ENCODE data around the gene HEATR5A.
A peak's percentile ranks its signal among the peaks of the same experiment; 100 is the strongest.

GRCh38 chr14:31326111-31326510 lies 94.2 kb downstream of the HEATR5A start:
- TF ChIP-seq CTCF (IDR thresholded peaks at IDR 0.05 in 2 of 3, conservative IDR thresholded peaks at IDR 0.05 in 1 of 3; ENCODE audit: control insufficient read depth in 2 of 3, extremely low read depth in 1 of 3, insufficient read depth in 1 of 3, low read depth in 3 of 3, low read length in 3 of 3) (peak in 2 of 3 experiments; percentile 5 to 42; a peak in 1 of 6 replicates), CHD2 (IDR thresholded peaks at IDR 0.05; ENCODE audit: borderline replicate concordance, low read depth, low read length) (no peak), BCL3 (IDR thresholded peaks at IDR 0.05; ENCODE audit: borderline replicate concordance, insufficient read depth, low read depth, low read length, poor library complexity, severe bottlenecking) (no peak), SIN3A (IDR thresholded peaks at IDR 0.05; ENCODE audit: low read depth, low read length) (no peak), CBX5 (IDR thresholded peaks at IDR 0.05; ENCODE audit: low read depth) (no peak), CBFB (IDR thresholded peaks at IDR 0.05; ENCODE audit: low read depth) (no peak), CREM (IDR thresholded peaks at IDR 0.05; ENCODE audit: low read depth) (no peak), IRF5 (IDR thresholded peaks at IDR 0.05; ENCODE audit: borderline replicate concordance) (no peak), BCLAF1 (IDR thresholded peaks at IDR 0.05) (no peak), SMAD1 (IDR thresholded peaks at IDR 0.05; ENCODE audit: low read depth, partially characterized antibody) (no peak)
